Glutamatergic neuron (in vitro differentiated cells): ENCODE results near the gene MIPEP. TPM values are rescaled to one million over a fixed set of nuclear protein-coding genes. Genes with fewer than 3 reads are reported as not detected.

Experiments
- DNase-seq: peaks from one replicate; pipeline ENCODE4 v3.0.0; 2022
- H3K27ac Mint-ChIP-seq: one replicate; pipeline ENCODE4 v1.8.0; 2020; ENCODE audit warnings: mild to moderate bottlenecking, mixed read lengths, inconsistent platforms; ENCODE audit not compliant: unreplicated experiment
- H3K27me3 Mint-ChIP-seq: one replicate; pipeline ENCODE4 v1.8.0; 2020; ENCODE audit warnings: mild to moderate bottlenecking, moderate library complexity, mixed read lengths, inconsistent platforms; ENCODE audit not compliant: unreplicated experiment
- H3K36me3 Mint-ChIP-seq: one replicate; pipeline ENCODE4 v1.8.0; 2020; ENCODE audit warnings: mild to moderate bottlenecking, mixed read lengths, inconsistent platforms; ENCODE audit not compliant: unreplicated experiment
- H3K4me1 Mint-ChIP-seq: one replicate; pipeline ENCODE4 v1.8.0; 2020; ENCODE audit warnings: mild to moderate bottlenecking, low read depth, mixed read lengths, inconsistent platforms; ENCODE audit not compliant: unreplicated experiment
- H3K4me3 Mint-ChIP-seq: one replicate; pipeline ENCODE4 v1.8.0; 2020; ENCODE audit warnings: mild to moderate bottlenecking, mixed read lengths, inconsistent platforms; ENCODE audit not compliant: unreplicated experiment
- H3K9me3 Mint-ChIP-seq: one replicate; pipeline ENCODE4 v1.8.0; 2020; ENCODE audit warnings: mild to moderate bottlenecking, moderate library complexity, mixed read lengths, inconsistent platforms; ENCODE audit not compliant: unreplicated experiment
- total RNA-seq: library from RNA; stranded (reverse); fragmentation: NEBNext Ultra II Directional; extraction: Animal tissue kit (Norgen Biotek cat#: 25700); gene quantifications from one replicate; pipeline ENCODE4 v1.2.1, GENCODE V29; 2021; ENCODE audit not compliant: unreplicated experiment
- TF ChIP-seq, protein P1 (sequence below): fragments of 200-600 bp; sonication (generic); IDR thresholded peaks from one replicate; pipeline ENCODE4 v1.5.0; 2021; ENCODE audit not compliant: partially characterized antibody, unreplicated experiment

The MIPEP gene
- total RNA-seq, 1 donor from 2014 or later, result 7.1 TPM

DNA sequence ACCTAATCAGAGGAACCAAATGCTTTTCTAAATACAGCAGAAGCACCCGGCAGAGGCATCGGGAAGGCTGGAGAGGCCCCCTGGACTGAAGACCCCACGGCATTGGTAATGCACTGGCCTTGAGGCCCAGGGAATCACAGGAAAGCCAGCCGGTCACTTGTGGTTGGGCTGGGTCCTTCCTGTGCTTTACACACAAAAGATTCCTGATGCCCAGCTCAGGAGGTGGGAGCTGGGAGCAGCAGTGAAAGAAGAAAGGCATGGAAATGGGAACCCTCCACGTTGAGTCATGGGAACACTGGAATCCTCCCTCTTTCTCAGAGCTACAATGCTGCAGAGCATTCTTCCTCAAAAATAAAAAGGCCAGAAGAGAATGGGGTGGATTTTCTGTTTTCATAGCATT lies 192.6 kb downstream of the MIPEP start:
- H3K4me3 Mint-ChIP-seq, result peak overlapping the region; percentile 40
- H3K27me3 Mint-ChIP-seq, result peaks cover 1% of the 10 kb centered on the region
- H3K36me3 Mint-ChIP-seq, result no peaks in the 10 kb centered on the region
- H3K27ac Mint-ChIP-seq, result no peak overlapping the region
- DNase-seq, result no peak
- peaks cover 3% of the 10 kb centered on the region for H3K9me3 Mint-ChIP-seq
- peaks cover 9% of the 10 kb centered on the region for H3K4me1 Mint-ChIP-seq
- TF ChIP-seq, protein P1, sequence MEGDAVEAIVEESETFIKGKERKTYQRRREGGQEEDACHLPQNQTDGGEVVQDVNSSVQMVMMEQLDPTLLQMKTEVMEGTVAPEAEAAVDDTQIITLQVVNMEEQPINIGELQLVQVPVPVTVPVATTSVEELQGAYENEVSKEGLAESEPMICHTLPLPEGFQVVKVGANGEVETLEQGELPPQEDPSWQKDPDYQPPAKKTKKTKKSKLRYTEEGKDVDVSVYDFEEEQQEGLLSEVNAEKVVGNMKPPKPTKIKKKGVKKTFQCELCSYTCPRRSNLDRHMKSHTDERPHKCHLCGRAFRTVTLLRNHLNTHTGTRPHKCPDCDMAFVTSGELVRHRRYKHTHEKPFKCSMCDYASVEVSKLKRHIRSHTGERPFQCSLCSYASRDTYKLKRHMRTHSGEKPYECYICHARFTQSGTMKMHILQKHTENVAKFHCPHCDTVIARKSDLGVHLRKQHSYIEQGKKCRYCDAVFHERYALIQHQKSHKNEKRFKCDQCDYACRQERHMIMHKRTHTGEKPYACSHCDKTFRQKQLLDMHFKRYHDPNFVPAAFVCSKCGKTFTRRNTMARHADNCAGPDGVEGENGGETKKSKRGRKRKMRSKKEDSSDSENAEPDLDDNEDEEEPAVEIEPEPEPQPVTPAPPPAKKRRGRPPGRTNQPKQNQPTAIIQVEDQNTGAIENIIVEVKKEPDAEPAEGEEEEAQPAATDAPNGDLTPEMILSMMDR, result no peak

DNA sequence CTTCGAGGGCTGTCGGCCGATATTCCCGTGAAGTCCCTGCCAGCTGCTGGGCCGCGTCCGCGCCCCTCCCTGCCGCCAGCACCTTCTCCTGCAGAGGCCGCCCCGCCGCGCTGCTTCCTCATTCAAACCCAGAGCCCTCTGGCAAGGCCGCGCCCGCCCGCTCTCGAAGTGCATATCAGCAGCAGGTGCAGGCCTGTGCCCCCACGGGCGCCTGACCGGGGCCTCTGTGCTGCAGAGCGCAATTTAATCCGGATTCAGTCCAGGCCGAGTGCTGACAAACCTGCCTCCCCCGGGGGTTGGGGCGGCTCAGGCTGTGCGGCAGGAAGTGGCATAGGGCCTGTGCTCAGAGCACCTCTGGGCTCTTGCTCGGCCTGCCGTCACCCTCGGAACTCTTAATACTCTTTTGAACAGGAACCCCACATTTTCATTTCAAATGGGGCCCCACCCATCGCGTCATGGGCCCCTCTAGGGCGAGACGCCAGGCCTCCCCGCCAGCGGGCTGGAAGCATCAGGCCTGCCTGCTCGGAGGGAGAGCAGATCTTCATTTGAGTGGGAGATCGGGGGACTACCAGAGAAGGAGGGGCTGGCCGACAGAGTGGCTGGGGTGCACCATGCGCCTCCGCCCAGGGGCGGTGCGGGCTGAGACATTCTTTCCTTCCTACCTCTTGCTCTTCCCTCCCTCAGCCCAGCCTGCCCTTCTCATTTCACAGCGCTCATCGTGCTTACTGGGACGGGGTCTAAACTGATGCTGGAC lies 193.3 kb downstream of the MIPEP start:
- TF ChIP-seq, protein P1, result no peak
- Mint-ChIP-seq H3K36me3 (no peaks in the 10 kb centered on the region), H3K27me3 (no peaks in the 10 kb centered on the region), H3K4me3 (peak overlapping the region; percentile 40), H3K27ac (no peak overlapping the region), H3K4me1 (peaks cover 6% of the 10 kb centered on the region), H3K9me3 (peaks cover 3% of the 10 kb centered on the region)
- peak; percentile 48 for DNase-seq

DNA sequence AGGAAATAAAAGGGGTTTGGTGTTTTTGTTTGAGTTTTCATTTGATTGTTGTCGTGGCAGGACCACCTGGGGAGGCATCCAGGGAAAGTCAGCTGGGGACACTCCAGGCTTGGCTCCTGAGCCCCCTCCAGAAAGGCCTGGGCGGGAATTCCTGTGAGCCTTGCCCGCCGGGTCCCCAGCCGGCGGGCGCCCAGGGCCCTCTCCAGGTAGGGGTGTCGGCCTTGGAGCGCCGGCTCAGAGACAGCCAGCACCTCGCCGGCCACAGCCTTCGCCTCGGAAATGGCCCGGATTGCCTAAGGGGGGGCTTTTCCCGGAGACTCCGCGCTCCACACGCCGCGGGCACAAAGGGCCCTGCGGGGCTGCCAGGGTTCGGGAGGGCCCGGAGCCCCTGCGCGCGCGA lies 194.0 kb downstream of the MIPEP start:
- no peak overlapping the region for H3K27ac Mint-ChIP-seq
- peaks cover 6% of the 10 kb centered on the region for H3K4me1 Mint-ChIP-seq
- H3K27me3 Mint-ChIP-seq, result no peaks in the 10 kb centered on the region
- no peaks in the 10 kb centered on the region for H3K36me3 Mint-ChIP-seq
- TF ChIP-seq, protein P1, result no peak
- no peak overlapping the region for H3K4me3 Mint-ChIP-seq
- no peak for DNase-seq
- peaks cover 3% of the 10 kb centered on the region for H3K9me3 Mint-ChIP-seq

DNA sequence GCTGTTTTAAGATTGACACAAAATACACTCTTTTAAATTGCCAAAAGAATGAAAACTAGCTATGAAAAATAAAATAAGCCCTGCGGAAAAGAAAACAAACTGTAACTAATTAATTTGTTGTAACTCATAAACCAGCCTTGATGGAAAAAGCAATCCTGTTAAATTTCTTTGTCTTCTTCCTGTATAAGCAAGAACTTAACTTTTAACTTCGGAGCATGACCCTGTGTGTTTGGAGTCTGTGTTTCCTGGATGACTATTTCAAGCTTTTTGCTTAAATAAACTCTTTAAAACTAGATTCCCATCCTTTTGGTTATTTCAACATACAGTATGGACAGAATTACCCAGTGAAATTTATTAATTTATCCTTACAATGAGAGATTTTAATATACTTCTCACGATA lies 196.4 kb downstream of the MIPEP start:
- peaks cover 6% of the 10 kb centered on the region for H3K4me1 Mint-ChIP-seq
- DNase-seq, result no peak
- no peaks in the 10 kb centered on the region for H3K36me3 Mint-ChIP-seq
- no peak overlapping the region for H3K4me3 Mint-ChIP-seq
- H3K27ac Mint-ChIP-seq, result no peak overlapping the region
- TF ChIP-seq, protein P1, result no peak
- no peaks in the 10 kb centered on the region for H3K27me3 Mint-ChIP-seq
- peaks cover 5% of the 10 kb centered on the region for H3K9me3 Mint-ChIP-seq

DNA sequence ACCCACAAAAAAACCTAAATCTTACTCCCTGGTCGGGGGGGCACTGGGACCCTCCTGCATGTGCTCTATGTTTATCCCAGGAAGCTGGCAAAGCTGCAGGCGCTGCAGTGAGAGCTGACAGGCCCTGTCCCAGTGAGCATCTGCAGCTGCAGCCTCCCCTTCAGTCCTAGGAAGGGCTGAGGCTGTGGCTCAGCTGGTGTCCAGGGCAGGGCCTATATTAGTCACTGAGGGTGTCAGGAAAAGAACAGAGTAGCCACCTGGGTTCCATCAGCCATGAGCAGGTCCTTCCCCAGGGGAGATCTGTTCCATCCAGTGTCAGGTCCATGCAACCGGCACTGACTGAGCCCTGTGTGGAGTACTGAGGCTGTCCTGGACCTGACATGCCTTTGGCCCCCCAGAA lies 198.5 kb downstream of the MIPEP start:
- H3K27me3 Mint-ChIP-seq, result peaks cover 5% of the 10 kb centered on the region
- DNase-seq, result peak; percentile 52
- H3K4me1 Mint-ChIP-seq, result peaks cover 3% of the 10 kb centered on the region
- peaks cover 3% of the 10 kb centered on the region for H3K9me3 Mint-ChIP-seq
- no peak overlapping the region for H3K27ac Mint-ChIP-seq
- peaks cover 5% of the 10 kb centered on the region for H3K36me3 Mint-ChIP-seq
- TF ChIP-seq, protein P1, result no peak
- no peak overlapping the region for H3K4me3 Mint-ChIP-seq
